Small intestine (tissue), 7 donors: ENCODE measurements around the gene MLLT1. TPM values are rescaled to one million over a fixed set of nuclear protein-coding genes. Genes with fewer than 3 reads are reported as not detected.

Experiments
- DNase-seq, 2 donors: peaks; one replicate each; pipeline versions ENCODE4 v3.0.0 to v3.0.0-alpha.2; 2013
- FAIRE-seq: peaks from 2 replicates; lab custom pipeline; 2012; peaks lifted over from hg19 to GRCh38; lab: Jason Lieb, UNC
- H3K27ac ChIP-seq, 3 donors: one replicate each; pipeline ENCODE4 v1.5.1; 2013; ENCODE audit warnings: low read length in 2 of 3, mild to moderate bottlenecking in 2 of 3, control low read depth in 1 of 3, inconsistent platforms in 1 of 3, low read depth in 1 of 3, moderate library complexity in 1 of 3
- H3K27me3 ChIP-seq, 3 donors: one replicate each; pipeline ENCODE4 v1.6.1; 2013; ENCODE audit warnings: low read length in 3 of 3, inconsistent platforms in 1 of 3; ENCODE audit not compliant: control insufficient read depth in 3 of 3, insufficient read depth in 3 of 3
- H3K36me3 ChIP-seq, 3 donors: one replicate each; pipeline ENCODE4 v1.6.1; 2013; ENCODE audit warnings: low read length in 3 of 3, inconsistent platforms in 1 of 3, low read depth in 1 of 3, mild to moderate bottlenecking in 1 of 3, moderate library complexity in 1 of 3; ENCODE audit not compliant: control insufficient read depth in 3 of 3, insufficient read depth in 2 of 3
- H3K4me1 ChIP-seq, 3 donors: one replicate each; pipeline ENCODE4 v1.6.1; 2013; ENCODE audit warnings: low read length in 2 of 3, inconsistent platforms in 1 of 3, low read depth in 1 of 3, mild to moderate bottlenecking in 1 of 3, moderate library complexity in 1 of 3; ENCODE audit not compliant: control insufficient read depth in 3 of 3, insufficient read depth in 2 of 3
- H3K4me3 ChIP-seq, 3 donors: one replicate each; pipeline ENCODE4 v1.5.1; 2013; ENCODE audit warnings: low read length in 3 of 3, control low read depth in 1 of 3, inconsistent platforms in 1 of 3, low read depth in 1 of 3, mild to moderate bottlenecking in 1 of 3, moderate library complexity in 1 of 3
- H3K9me3 ChIP-seq, 2 donors: one replicate each; pipeline ENCODE4 v1.6.1; 2013; ENCODE audit warnings: low read depth in 1 of 2, low read length in 1 of 2; ENCODE audit not compliant: control insufficient read depth in 2 of 2, insufficient read depth in 1 of 2
- WGBS, 3 donors: extraction: QIAGEN DNeasy Blood & Tissue Kit; methylation state at CpG; one replicate each; pipeline ENCODE4 v1.1.7; 2013; 5-methylcytosine and 5-hydroxymethylcytosine counted together
- polyA plus RNA-seq, 4 donors: library from polyadenylated mRNA; stranded (reverse) in 3 of 4; unstranded in 1 of 4; fragments of 200-250 nt in 3 of 4; fragments of 120-200 nt in 1 of 4; gene quantifications; one replicate each; pipeline versions ENCODE4 v1.2.1 to v1.2.3, GENCODE V29; 2013
- donor health status: healthy with polysubstance abuse.
- donor health status: control.
- donor health status: control.
- donor health status: Bipolar disorder and iron deficiency.
- donor health status: healthy.

MLLT1 gene
- polyA plus RNA-seq, 4 donors: 15.1 to 42.2 (median 21.9) TPM

DNA sequence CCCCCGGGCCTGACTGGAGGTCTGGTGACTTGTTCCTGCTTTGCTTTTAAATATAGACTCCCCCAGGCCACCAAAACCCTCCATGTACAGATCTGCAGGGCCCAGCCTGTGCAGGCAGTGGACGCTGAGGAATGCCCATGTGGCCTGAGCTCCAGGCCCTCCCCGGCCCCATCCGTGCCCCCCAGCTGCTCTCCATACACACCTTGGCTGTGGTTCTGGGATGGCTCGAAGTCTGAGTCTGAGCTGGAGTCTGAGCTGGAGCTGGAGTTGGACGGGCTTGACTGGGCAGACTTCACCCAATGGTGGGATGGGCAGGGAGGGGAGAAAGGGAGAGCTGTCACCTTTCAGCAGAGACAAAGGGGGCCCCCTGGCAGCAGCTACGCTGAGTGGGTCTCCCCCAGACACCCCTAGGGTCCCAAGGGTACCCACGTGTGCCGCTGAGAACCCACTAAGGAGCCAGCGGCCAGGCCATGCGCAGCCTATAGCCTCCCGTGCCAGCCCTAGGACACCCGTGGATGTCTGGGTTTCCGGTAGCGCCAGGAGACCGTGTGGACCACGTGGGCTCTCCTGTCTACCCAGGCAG is 61.9 kb downstream of the MLLT1 start:
- Histone ChIP-seq H3K36me3 (peaks cover 5 to 84% (median 6%) of the 10 kb centered on the region in 3 donors), H3K9me3 (no peaks in the 10 kb centered on the region), H3K4me3 (no peak overlapping the region), H3K27ac (peak overlapping the region in 1 of 3 donors; percentile 55), H3K4me1 (peaks cover 0 to 46% (median 0%) of the 10 kb centered on the region in 3 donors), H3K27me3 (no peaks in the 10 kb centered on the region)
- FAIRE-seq (no peak), DNase-seq (peak in 1 of 2 donors; percentile 24)
- 82 to 87% (median 85%) methylated on average over 16 to 17 of the region's 17 CpGs for WGBS, 3 donors

DNA sequence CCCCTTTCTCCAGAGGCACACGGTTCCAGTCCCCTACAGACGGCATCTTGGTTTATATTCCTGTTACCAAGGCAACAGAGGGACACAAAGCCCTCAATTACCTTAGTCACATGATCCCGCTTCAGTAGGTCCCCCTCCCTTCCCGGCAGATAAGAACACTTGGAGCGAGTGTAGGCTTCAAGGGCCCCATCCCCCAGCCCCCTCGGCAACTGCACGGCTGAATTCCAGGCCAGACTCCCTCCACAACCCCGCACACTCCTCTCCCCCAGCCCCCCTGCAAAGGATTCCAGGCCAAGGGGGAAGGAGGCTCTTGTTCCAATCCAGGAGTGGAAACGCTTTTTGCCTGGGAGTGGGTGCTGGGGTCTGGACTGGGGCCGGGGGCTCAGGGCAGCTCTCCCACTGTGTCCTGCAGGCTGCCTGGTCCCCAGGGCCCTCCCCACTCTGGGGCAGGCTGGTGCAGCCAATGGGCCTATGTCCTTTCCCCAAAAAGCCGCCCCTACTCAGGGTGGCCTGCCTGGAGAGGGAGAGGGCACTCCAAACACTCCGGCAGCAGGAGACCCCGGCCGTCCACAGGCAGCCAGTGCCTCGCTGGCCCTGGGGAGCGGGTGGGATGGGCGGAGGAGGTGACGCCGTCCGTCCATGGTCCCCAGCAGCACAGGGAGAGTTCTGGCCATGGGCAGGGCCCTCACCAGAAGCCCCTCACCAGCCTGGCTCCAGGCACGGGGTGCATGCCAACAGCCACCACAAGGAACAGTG is 62.6 kb downstream of the MLLT1 start:
- DNase-seq (peak in 1 of 2 donors; percentile 94), FAIRE-seq (no peak)
- Histone ChIP-seq H3K27ac (peak overlapping the region in 1 of 3 donors; percentile 67), H3K4me1 (peaks cover 0 to 46% (median 0%) of the 10 kb centered on the region in 3 donors), H3K27me3 (no peaks in the 10 kb centered on the region), H3K9me3 (no peaks in the 10 kb centered on the region), H3K4me3 (peak overlapping the region in 1 of 3 donors; percentile 48), H3K36me3 (peaks cover 4 to 86% (median 9%) of the 10 kb centered on the region in 3 donors)
- 62 to 69% (median 67%) methylated on average over 20 to 21 of the region's 21 CpGs for WGBS, 3 donors

DNA sequence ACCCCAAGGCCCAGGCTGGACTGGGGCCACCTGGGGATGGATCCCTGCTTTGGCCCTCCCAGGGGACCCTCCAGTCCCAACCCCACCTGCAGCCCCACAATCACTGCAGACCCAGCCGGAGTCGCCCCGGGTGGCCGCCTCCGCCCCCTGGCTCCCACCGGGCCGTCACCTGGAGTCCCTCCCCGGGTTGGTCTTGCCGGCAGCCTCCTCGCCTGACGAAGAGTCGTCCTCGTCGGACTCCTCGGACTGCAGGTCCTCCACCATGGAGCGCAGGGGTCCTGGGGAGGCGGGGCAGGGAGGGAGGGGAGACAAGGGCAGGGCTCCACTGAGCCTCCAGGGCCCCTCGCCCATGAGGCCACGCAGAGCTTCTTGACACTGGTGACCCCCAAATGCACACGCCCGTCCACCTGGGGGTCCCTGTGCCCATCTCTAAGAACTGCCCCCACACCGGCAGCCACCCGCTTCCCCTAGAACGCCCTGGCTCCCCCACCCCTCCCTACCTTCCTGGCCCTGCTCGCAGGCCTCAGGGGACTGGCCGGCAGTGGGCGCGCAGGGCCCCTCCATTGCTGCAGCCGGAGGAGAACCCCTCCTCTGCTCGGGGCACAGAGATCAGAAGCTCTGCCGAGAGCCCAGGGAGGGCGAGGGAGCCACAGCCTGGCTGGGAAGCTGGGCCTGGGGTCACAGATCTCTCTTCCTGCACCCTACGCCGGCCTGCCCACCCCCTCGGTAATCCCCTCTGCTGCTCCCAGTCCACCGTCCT is 63.4 kb downstream of the MLLT1 start:
- Histone ChIP-seq H3K27ac (peak overlapping the region in 2 of 3 donors; percentile 20 to 67), H3K4me3 (peak overlapping the region in 1 of 3 donors; percentile 48), H3K36me3 (peaks cover 2 to 86% (median 11%) of the 10 kb centered on the region in 3 donors), H3K9me3 (no peaks in the 10 kb centered on the region), H3K27me3 (no peaks in the 10 kb centered on the region), H3K4me1 (peaks cover 0 to 46% (median 0%) of the 10 kb centered on the region in 3 donors)
- FAIRE-seq (no peak), DNase-seq (peak in 1 of 2 donors; percentile 17)
- WGBS, 3 donors: 83 to 94% (median 93%) methylated on average over 31 to 36 of the region's 36 CpGs

DNA sequence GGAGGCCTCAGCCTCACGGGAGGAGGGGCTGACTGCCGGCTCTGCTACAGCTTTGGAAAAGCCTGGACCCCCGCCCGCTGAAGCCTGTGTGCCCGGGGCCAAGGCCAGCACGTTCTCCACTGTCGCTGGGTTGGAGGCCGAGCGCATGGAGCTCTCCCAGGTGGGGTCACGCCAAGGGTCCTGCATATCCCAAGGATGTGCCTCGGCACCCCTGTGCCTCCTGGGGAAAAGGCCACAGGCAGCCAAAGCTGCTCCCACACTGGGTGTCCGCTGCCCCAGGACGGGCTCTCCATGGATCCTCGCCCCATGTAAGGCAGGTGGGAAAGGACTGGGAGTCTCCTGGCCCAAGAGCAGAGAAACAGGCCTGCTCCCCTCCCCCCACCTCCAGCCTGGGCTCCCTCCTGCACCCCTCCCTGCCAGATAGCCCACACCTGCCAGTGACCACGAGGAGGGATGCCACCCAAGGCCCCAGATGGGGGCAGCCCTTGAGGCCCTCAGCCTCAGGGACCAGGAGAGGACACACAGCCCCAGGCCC is 64.0 kb downstream of the MLLT1 start:
- DNase-seq: peak in 1 of 2 donors; percentile 17
- H3K4me1 ChIP-seq: peaks cover 0 to 46% (median 0%) of the 10 kb centered on the region in 3 donors
- WGBS, 3 donors: 89 to 92% (median 90%) methylated on average over 14 to 15 of the region's 15 CpGs
- FAIRE-seq: no peak
- H3K27ac ChIP-seq: no peak overlapping the region
- H3K4me3 ChIP-seq: peak overlapping the region in 1 of 3 donors; percentile 48
- H3K9me3 ChIP-seq: no peaks in the 10 kb centered on the region
- H3K27me3 ChIP-seq: no peaks in the 10 kb centered on the region
- H3K36me3 ChIP-seq: peaks cover 4 to 86% (median 10%) of the 10 kb centered on the region in 3 donors

DNA sequence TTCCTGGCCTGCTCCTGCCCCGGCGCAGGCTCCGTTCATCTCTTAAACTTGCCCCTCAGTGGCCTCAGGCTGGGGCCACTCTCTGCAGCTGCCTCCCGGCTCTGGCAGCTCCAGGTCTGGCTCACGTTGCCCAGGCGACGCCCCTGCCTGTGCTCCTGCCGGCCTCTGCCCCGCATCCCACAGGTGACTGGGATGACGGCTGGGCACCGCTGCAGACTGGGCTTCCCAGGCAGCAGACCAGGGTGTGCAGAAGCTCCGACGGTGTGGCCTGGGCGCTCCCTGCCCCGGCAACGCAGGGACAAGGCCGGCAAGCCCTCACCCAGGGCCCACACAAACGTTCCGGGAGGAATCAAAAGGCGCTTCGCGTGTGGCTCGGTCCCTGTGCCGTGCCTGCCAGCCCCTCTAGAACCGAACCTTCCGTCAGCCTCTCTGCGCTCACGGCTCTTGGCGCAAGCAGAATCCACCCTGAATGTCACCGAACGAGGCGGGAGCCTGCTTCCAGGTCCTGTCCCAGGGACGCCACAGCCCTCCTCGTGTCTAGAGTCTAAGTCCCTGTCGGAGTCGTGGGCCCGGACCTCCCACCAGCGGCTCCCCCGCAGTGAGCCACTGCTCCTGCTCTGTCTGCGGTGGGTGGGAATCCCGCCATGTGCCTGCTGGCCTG is 64.8 kb downstream of the MLLT1 start:
- Histone ChIP-seq H3K27me3 (no peaks in the 10 kb centered on the region), H3K4me1 (peaks cover 0 to 41% (median 0%) of the 10 kb centered on the region in 3 donors), H3K27ac (no peak overlapping the region), H3K9me3 (no peaks in the 10 kb centered on the region), H3K36me3 (peaks cover 4 to 82% (median 8%) of the 10 kb centered on the region in 3 donors), H3K4me3 (no peak overlapping the region)
- DNase-seq (no peak), FAIRE-seq (no peak)
- 90 to 94% (median 91%) methylated on average over 39 to 41 of the region's 41 CpGs for WGBS, 3 donors

DNA sequence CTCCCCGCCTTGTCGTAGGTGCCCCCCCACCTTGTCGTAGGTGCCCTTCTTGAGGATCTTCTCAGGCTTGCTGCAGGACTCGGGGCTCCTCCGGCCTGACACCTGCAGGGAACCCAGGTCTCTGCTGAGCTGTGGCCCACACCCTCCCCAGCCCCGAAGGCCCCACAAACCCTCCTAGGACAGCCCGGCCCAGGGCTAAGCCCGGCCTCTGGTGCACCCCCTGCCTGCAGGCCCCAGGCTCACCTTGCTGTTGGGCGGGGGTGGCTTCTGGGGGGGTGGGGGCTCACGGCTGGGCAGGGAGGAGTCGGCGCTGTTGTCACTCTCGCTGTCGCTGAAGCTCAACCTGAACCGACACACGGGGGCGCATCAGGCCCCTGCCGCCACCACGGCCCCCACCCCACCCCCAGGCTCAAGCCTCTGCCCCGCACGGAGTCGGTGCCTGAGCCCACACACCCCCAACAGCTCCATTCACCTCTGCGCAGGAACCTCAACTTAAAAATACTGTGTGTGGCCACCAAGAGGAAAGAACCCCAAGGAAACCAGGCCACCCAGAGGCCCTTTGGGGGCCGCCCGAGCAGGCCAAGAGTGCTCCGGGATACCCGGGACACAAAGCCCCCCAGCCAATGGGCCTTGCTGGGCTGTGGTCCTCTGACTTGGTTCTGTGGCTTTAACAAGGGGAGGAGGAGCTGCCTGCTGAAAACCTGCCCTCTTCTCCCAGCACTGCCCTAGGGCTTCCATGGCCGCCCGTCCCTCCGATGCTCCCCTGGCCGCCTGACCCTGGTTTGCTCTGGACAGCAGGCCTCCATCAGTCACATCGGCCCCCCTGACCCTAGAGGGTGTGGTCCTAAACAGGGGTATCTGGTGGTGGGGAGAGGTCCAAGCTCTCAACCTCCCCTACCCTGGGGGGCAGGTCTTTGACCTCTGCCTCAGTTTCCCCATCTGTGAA is 65.8 kb downstream of the MLLT1 start:
- Histone ChIP-seq H3K9me3 (no peaks in the 10 kb centered on the region), H3K36me3 (peaks cover 2 to 71% (median 8%) of the 10 kb centered on the region in 3 donors), H3K4me3 (no peak overlapping the region), H3K27ac (no peak overlapping the region), H3K27me3 (no peaks in the 10 kb centered on the region), H3K4me1 (peaks cover 0 to 31% (median 0%) of the 10 kb centered on the region in 3 donors)
- 89 to 92% (median 90%) methylated on average over 30 to 32 of the region's 32 CpGs for WGBS, 3 donors
- DNase-seq (no peak), FAIRE-seq (no peak)

DNA sequence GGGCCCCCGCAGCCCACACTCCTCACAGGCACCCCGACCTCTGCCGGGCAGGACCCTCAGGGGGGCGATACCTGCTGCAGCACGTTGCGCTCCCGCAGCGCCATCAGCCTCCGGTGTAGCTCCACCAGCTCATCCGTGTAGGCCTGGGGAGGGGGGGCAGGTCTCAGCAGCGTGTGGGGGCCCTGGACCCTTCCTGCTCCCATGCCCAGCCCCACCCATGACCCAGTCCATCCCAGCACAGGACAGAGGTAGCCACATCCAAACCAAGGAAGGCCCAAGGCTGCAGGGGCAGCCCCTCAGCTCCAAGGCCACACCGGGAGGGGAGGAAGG is 66.5 kb downstream of the MLLT1 start:
- DNase-seq (no peak), FAIRE-seq (no peak)
- H3K36me3 ChIP-seq: peaks cover 2 to 66% (median 8%) of the 10 kb centered on the region in 3 donors

More for the DNA sequence above, 66.5 kb downstream of the MLLT1 start:
- no peaks in the 10 kb centered on the region for H3K9me3 ChIP-seq
- WGBS, 3 donors: 86 to 93% (median 93%) methylated on average over 7 to 12 of the region's 12 CpGs
- H3K27ac ChIP-seq: no peak overlapping the region
- no peaks in the 10 kb centered on the region for H3K27me3 ChIP-seq
- H3K4me3 ChIP-seq: no peak overlapping the region
- H3K4me1 ChIP-seq: peaks cover 0 to 23% (median 0%) of the 10 kb centered on the region in 3 donors
